ENCODE measurements around the gene RFK. TPM values are rescaled to one million over a fixed set of nuclear protein-coding genes. Genes with fewer than 3 reads are reported as not detected.
A peak's percentile ranks its signal among the peaks of the same experiment; 100 is the strongest.

RFK gene
- total and polyA plus RNA-seq, 9 of the 15 experiments (the other 6 are each of a cell fraction or from before 2014, with no cell fraction given): 3.8 to 51.1 (median 14.8) TPM

GRCh38 chr9:76355886-76356285 lies 38.3 kb downstream of the RFK start:
- Histone ChIP-seq H3K9me3 (replicated peaks; ENCODE audit: control insufficient read depth, insufficient read depth, low read depth, low read length) (no peaks in the 10 kb centered on the region), H3K9ac (ENCODE audit: insufficient read depth in 1 of 2, low read depth in 2 of 2, low read length in 2 of 2) (no peak overlapping the region), H3K4me2 (ENCODE audit: insufficient read depth, low read length) (no peak overlapping the region), H3K36me3 (ENCODE audit: control insufficient read depth, insufficient read depth, low read length) (no peaks in the 10 kb centered on the region; the same call in 2 of the 3 replicates), H3K27me3 (ENCODE audit: control insufficient read depth in 2 of 2, insufficient read depth in 2 of 2, low read length in 2 of 2) (no peaks in the 10 kb centered on the region), H4K20me1 (replicated peaks; ENCODE audit: control insufficient read depth, insufficient read depth, low read length) (no peaks in the 10 kb centered on the region), H3K4me1 (replicated peaks in 1 of 2; ENCODE audit: control insufficient read depth in 2 of 2, insufficient read depth in 2 of 2, low read length in 2 of 2) (peaks cover 3 to 36% of the 10 kb centered on the region in 2 experiments; a peak in 3 of 5 replicates), H3K9me1 (ENCODE audit: control insufficient read depth, insufficient read depth, low read length) (no peaks in the 10 kb centered on the region), H3K27ac (ENCODE audit: extremely low read depth, low read depth, low read length) (no peak overlapping the region), H3K4me3 (no peak overlapping the region), H2AFZ (ENCODE audit: low read depth, low read length) (no peak overlapping the region), H3K79me2 (ENCODE audit: control insufficient read depth, insufficient read depth, low read length) (no peaks in the 10 kb centered on the region)
- WGBS (ENCODE audit: insufficient coverage, low coverage, missing lambda C conversion rate): 51% methylated on average over 6 of the region's 6 CpGs
- in situ Hi-C loops (cut with MboI): no loop called here
- ChIA-PET CTCF (ENCODE audit: low intra/inter-chr PET ratio) (no interaction called here), POLR2A (interaction anchor here (1.1 kb wide), 1 partner anchor 38 kb away, joined by 3 read pairs; the partner anchor contains the start of gene RFK)
- ATAC-seq: no peak
- no peak for FAIRE-seq
- intact Hi-C loops (cut with micrococcal nuclease): no loop called here
- DNase-seq (ENCODE audit: extremely low read depth in 1 of 4, low spot score in 3 of 4): no peak
- TF ChIP-seq NFIX (CRISPR knock-in tag; IDR thresholded peaks at IDR 0.05; ENCODE audit: low read depth): no peak
- no peak for TF ChIP-seq ZNF121 (CRISPR knock-in tag; conservative IDR thresholded peaks at IDR 0.05)
- no peak for TF ChIP-seq KLF6 (CRISPR knock-in tag; IDR thresholded peaks at IDR 0.05; ENCODE audit: borderline replicate concordance)
- TF ChIP-seq BRF1 (IDR thresholded peaks at IDR 0.05; ENCODE audit: borderline replicate concordance, extremely low read depth, insufficient read length): no peak
- TF ChIP-seq RFX5 (IDR thresholded peaks at IDR 0.05; ENCODE audit: low read depth, low read length): no peak
- no peak for TF ChIP-seq TGIF2 (CRISPR knock-in tag; IDR thresholded peaks at IDR 0.05)
- no TSS peak for BruUV-seq (replicated peaks)

- in situ Hi-C loops (cut with MboI) (no loop called here), intact Hi-C loops (cut with micrococcal nuclease) (no loop called here)
- no peaks in the 10 kb centered on the region for H4K20me1 ChIP-seq (replicated peaks; ENCODE audit: control insufficient read depth, insufficient read depth, low read length)
- no peak for FAIRE-seq
- H3K27ac ChIP-seq (ENCODE audit: extremely low read depth, low read depth, low read length): no peak overlapping the region
- H2AFZ ChIP-seq (ENCODE audit: low read depth, low read length): no peak overlapping the region
- CTCF ChIA-PET (ENCODE audit: low intra/inter-chr PET ratio): no interaction called here
- H3K36me3 ChIP-seq (ENCODE audit: control insufficient read depth, insufficient read depth, low read length): no peaks in the 10 kb centered on the region; the same call in 2 of the 3 replicates
- DNase-seq (ENCODE audit: extremely low read depth in 1 of 4, low spot score in 3 of 4): no peak
- no peaks in the 10 kb centered on the region for H3K9me1 ChIP-seq (ENCODE audit: control insufficient read depth, insufficient read depth, low read length)
- WGBS (ENCODE audit: insufficient coverage, low coverage, missing lambda C conversion rate): 38% methylated on average over 3 of the region's 3 CpGs
- no peak overlapping the region for H3K9ac ChIP-seq (ENCODE audit: insufficient read depth in 1 of 2, low read depth in 2 of 2, low read length in 2 of 2)
- H3K79me2 ChIP-seq (ENCODE audit: control insufficient read depth, insufficient read depth, low read length): no peaks in the 10 kb centered on the region
- no peaks in the 10 kb centered on the region for H3K27me3 ChIP-seq (ENCODE audit: control insufficient read depth in 2 of 2, insufficient read depth in 2 of 2, low read length in 2 of 2)
- POLR2A ChIA-PET: no interaction called here
- BruUV-seq (replicated peaks): no TSS peak
- peaks cover 3 to 21% of the 10 kb centered on the region in 2 experiments; a peak in 3 of 5 replicates for H3K4me1 ChIP-seq (replicated peaks in 1 of 2; ENCODE audit: control insufficient read depth in 2 of 2, insufficient read depth in 2 of 2, low read length in 2 of 2)
- 0 out of 4 replicates have a peak, but pooled peaks of 1 of the 2 experiments have one; percentile 54 for TF ChIP-seq KDM1A (IDR thresholded peaks at IDR 0.05)
- TF ChIP-seq PRPF4 (IDR thresholded peaks at IDR 0.05; ENCODE audit: insufficient read depth, low read depth, low read length, poor library complexity, severe bottlenecking): no peak
- TF ChIP-seq NCOR1 (IDR thresholded peaks at IDR 0.05): no peak
- TF ChIP-seq BCOR (IDR thresholded peaks at IDR 0.05): peak; percentile 68; the same call in 1 of the 2 replicates
- TF ChIP-seq RBM25 (IDR thresholded peaks at IDR 0.05; ENCODE audit: low read depth, low read length, severe bottlenecking): peak; percentile 85
- TF ChIP-seq HDAC2 (IDR thresholded peaks at IDR 0.05): peak; percentile 58; the same call in 1 of the 2 replicates
- H3K4me2 ChIP-seq (ENCODE audit: insufficient read depth, low read length): no peak overlapping the region
- ATAC-seq: no peak
- H3K9me3 ChIP-seq (replicated peaks; ENCODE audit: control insufficient read depth, insufficient read depth, low read depth, low read length): no peaks in the 10 kb centered on the region
- H3K4me3 ChIP-seq: no peak overlapping the region
Observed at GRCh38 chr9:76354221-76354620, 40.0 kb downstream of the RFK start.
